ENCODE results near the gene TSHZ1.

The TSHZ1 gene

DNA sequence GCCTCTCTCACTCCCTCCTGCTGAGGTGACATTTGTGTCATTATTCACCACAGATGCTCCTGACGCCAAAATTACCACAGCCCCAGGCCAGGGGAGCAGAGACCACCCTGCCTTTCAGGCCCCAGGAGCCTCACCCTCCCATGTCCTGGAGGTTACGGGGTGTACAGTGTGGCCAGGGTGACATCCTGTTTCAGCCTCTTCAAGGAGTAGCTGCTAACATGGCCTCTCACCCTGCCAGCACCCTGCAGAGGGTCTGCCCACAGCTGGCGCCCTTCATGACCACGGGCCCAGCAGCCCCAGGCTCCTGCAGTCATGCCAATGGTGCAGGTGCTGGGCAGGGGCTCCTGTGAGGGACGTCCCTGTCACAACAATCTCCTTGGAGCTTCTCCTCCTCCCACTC, 124.3 kb downstream of the TSHZ1 start:
- no peak overlapping the region for H3K27ac Mint-ChIP-seq
- H3K9me3 Mint-ChIP-seq: no peaks in the 10 kb centered on the region
- peaks cover 0 to 1% of the 10 kb centered on the region in 2 donors for H3K27me3 Mint-ChIP-seq
- ATAC-seq (replicated peaks): no peak
- H3K4me1 Mint-ChIP-seq: peaks cover 0 to 1% of the 10 kb centered on the region in 2 donors
- no peak overlapping the region for H3K4me3 Mint-ChIP-seq
- no peak for DNase-seq
- no peaks in the 10 kb centered on the region for H3K36me3 Mint-ChIP-seq

- ATAC-seq (replicated peaks) (no peak), DNase-seq (no peak)
- H3K9me3 Mint-ChIP-seq: no peaks in the 10 kb centered on the region
- no peaks in the 10 kb centered on the region for H3K36me3 Mint-ChIP-seq
- peaks cover 0 to 5% of the 10 kb centered on the region in 2 donors for H3K27me3 Mint-ChIP-seq
- peaks cover 0 to 1% of the 10 kb centered on the region in 2 donors for H3K4me1 Mint-ChIP-seq
- no peak overlapping the region for H3K4me3 Mint-ChIP-seq
- no peak overlapping the region for H3K27ac Mint-ChIP-seq
Measured at GRCh38 chr18:75335511-75335910, 124.9 kb downstream of the TSHZ1 start.

GRCh38 chr18:75336767-75337166, 126.2 kb downstream of the TSHZ1 start:
- Mint-ChIP-seq H3K4me3 (no peak overlapping the region), H3K27me3 (peaks cover 0 to 5% of the 10 kb centered on the region in 2 donors), H3K36me3 (no peaks in the 10 kb centered on the region), H3K4me1 (peaks cover 0 to 1% of the 10 kb centered on the region in 2 donors), H3K27ac (no peak overlapping the region), H3K9me3 (no peaks in the 10 kb centered on the region)
- no peak for DNase-seq
- ATAC-seq (replicated peaks): no peak

DNA sequence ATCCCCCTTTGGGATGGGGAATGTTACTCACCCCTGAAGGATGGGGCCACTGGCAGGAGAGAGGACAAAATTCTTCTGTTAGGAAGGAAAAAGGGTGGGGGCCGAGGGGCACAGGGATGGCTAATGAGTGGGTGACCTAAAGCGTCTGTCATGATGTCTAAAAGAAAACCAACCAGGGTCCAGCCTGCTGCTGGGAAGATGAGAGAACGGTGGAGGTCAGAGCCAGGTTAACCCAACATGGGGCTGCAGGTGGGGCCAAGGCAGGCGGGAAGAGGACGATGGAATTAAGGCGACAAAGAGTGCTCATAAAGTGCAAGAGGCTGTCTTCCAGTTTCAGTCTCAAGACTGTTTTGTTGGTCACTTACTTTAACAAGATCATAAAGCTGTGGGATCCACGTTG, 126.8 kb downstream of the TSHZ1 start:
- Mint-ChIP-seq H3K9me3 (no peaks in the 10 kb centered on the region), H3K4me3 (no peak overlapping the region), H3K4me1 (peaks cover 0 to 1% of the 10 kb centered on the region in 2 donors), H3K27ac (no peak overlapping the region), H3K36me3 (no peaks in the 10 kb centered on the region), H3K27me3 (peaks cover 0 to 5% of the 10 kb centered on the region in 2 donors)
- ATAC-seq (replicated peaks) (no peak), DNase-seq (no peak)

DNA sequence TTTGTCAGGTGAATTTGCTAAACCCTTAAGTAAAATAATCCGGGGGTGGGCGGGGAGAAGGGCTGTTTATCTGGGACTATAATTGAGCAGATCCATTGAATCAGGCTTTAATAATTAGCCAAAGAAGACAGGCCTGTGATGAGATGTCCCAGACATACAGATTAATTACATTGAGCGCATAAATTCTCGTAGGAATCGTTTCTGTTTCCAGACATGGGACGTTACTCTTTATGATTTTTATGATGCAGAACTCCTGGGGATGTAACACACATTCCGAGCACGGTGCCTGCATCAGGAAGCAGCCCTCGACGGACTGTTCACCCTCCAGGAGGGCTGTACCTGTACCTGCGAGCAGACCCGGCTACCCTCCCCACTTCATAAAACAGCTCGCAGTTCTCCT, 128.0 kb downstream of the TSHZ1 start:
- Mint-ChIP-seq H3K27ac (no peak overlapping the region), H3K36me3 (no peaks in the 10 kb centered on the region), H3K27me3 (peaks cover 0 to 5% of the 10 kb centered on the region in 2 donors), H3K9me3 (no peaks in the 10 kb centered on the region), H3K4me1 (peaks cover 0 to 1% of the 10 kb centered on the region in 2 donors), H3K4me3 (no peak overlapping the region)
- DNase-seq (no peak), ATAC-seq (replicated peaks) (no peak)
